Progenitor cell of endocrine pancreas (in vitro differentiated cells): ENCODE measurements around the gene KDR. TPM values are rescaled to one million over a fixed set of nuclear protein-coding genes. Genes with fewer than 3 reads are reported as not detected.

Experiments used
- DNase-seq: peaks from one replicate; pipeline ENCODE4 v3.0.0; 2021; ENCODE audit warnings: low spot score; ENCODE audit not compliant: unreplicated experiment
- H3K27ac Mint-ChIP-seq: 2 replicates; pipeline ENCODE4 v1.8.0; 2021; ENCODE audit warnings: mild to moderate bottlenecking, moderate library complexity, mixed read lengths
- H3K27me3 Mint-ChIP-seq: 2 replicates; pipeline ENCODE4 v1.8.0; 2021; ENCODE audit warnings: mixed read lengths
- H3K36me3 Mint-ChIP-seq: 2 replicates; pipeline ENCODE4 v1.8.0; 2022; ENCODE audit warnings: mixed read lengths; ENCODE audit not compliant: insufficient read depth
- H3K4me1 Mint-ChIP-seq: 2 replicates; pipeline ENCODE4 v1.8.0; 2021; ENCODE audit warnings: low read depth, mixed read lengths
- H3K4me3 Mint-ChIP-seq: 2 replicates; pipeline ENCODE4 v1.8.0; 2021; ENCODE audit warnings: low read depth, mild to moderate bottlenecking, moderate library complexity, mixed read lengths
- H3K9me3 Mint-ChIP-seq: 2 replicates; pipeline ENCODE4 v1.8.0; 2021; ENCODE audit warnings: low read depth, mixed read lengths
- CTCF ChIP-seq: fragments of 200-600 bp; sonication (generic); IDR thresholded peaks from one replicate; pipeline ENCODE4 v1.5.0; 2021; ENCODE audit warnings: antibody characterized with exemption, mild to moderate bottlenecking; ENCODE audit not compliant: unreplicated experiment
- total RNA-seq: library from RNA; stranded (reverse); gene quantifications from 2 replicates; pipeline ENCODE4 v1.2.1, GENCODE V29; 2021

Gene KDR
- total RNA-seq, 1 donor from 2014 or later = 0.22 TPM

GRCh38 chr4:55103224-55103623 lies 22.2 kb downstream of the KDR start:
- Mint-ChIP-seq H3K9me3 (no peaks in the 10 kb centered on the region), H3K36me3 (no peaks in the 10 kb centered on the region), H3K27ac (no peak overlapping the region), H3K27me3 (no peaks in the 10 kb centered on the region), H3K4me1 (peaks cover 6% of the 10 kb centered on the region), H3K4me3 (no peak overlapping the region)
- no peak for TF ChIP-seq CTCF
- no peak for DNase-seq

- Mint-ChIP-seq H3K27ac (no peak overlapping the region), H3K36me3 (no peaks in the 10 kb centered on the region), H3K9me3 (no peaks in the 10 kb centered on the region), H3K4me3 (no peak overlapping the region), H3K4me1 (peaks cover 6% of the 10 kb centered on the region), H3K27me3 (no peaks in the 10 kb centered on the region)
- no peak for TF ChIP-seq CTCF
- DNase-seq = no peak
Measured at GRCh38 chr4:55099816-55100215, 25.6 kb downstream of the KDR start.

DNA sequence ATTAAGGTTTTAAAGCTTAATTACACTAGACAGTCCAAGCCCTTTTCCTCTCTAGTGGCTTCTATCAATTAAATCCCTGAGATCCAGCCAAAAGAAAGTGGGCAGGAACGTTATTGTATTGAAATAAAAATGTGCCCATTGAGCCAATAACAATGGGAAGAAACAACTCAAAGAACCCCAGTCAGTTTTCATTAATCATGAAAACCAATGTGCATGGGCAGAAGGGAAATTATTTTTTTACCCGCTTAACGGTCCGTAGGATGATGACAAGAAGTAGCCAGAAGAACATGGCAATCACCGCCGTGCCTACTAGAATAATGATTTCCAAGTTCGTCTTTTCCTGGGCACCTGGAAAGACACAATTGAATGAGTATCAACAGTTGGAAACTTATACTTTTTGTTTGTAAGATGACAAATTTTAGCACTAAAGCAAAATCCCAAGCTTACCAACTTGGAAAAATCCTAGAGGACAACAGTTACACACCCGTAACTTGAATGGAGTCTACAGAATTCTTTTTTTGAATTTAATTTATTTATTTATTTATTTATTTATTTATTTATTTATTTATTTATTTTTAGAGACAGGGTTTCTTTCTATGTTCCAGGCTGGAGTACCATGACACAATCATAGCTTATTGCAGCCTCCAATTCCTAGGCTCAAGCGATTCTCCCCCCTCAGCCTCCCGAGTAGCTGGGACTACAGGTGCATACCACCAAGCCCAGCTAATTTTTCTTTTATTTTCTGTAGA lies 26.8 kb downstream of the KDR start:
- no peak overlapping the region for H3K27ac Mint-ChIP-seq
- H3K4me3 Mint-ChIP-seq = no peak overlapping the region
- peaks cover 1% of the 10 kb centered on the region for H3K4me1 Mint-ChIP-seq
- no peaks in the 10 kb centered on the region for H3K9me3 Mint-ChIP-seq
- DNase-seq = no peak
- H3K27me3 Mint-ChIP-seq = no peaks in the 10 kb centered on the region
- H3K36me3 Mint-ChIP-seq = no peaks in the 10 kb centered on the region
- no peak for TF ChIP-seq CTCF

DNA sequence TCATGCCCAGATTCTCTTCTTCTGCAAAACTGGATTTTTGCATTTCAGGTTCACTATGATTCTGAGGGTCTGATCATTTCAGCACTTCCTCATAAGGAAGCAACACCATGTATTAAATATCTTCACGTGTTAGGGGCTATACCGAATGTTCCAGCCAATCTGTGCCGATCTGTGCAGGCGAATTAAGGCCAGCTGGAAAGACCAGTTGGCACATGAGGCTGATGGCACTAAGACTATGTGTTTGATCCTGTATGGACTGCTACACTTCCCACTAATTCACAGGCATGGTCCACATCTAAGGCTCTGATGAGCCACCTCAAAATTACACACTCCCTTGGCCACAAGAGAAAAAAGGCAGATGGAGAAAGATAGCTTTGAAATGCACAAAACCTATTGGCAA lies 28.8 kb downstream of the KDR start:
- H3K27me3 Mint-ChIP-seq = no peaks in the 10 kb centered on the region
- no peaks in the 10 kb centered on the region for H3K4me1 Mint-ChIP-seq
- TF ChIP-seq CTCF = no peak
- H3K36me3 Mint-ChIP-seq = no peaks in the 10 kb centered on the region
- H3K27ac Mint-ChIP-seq = no peak overlapping the region
- H3K9me3 Mint-ChIP-seq = no peaks in the 10 kb centered on the region
- DNase-seq = no peak
- no peak overlapping the region for H3K4me3 Mint-ChIP-seq

DNA sequence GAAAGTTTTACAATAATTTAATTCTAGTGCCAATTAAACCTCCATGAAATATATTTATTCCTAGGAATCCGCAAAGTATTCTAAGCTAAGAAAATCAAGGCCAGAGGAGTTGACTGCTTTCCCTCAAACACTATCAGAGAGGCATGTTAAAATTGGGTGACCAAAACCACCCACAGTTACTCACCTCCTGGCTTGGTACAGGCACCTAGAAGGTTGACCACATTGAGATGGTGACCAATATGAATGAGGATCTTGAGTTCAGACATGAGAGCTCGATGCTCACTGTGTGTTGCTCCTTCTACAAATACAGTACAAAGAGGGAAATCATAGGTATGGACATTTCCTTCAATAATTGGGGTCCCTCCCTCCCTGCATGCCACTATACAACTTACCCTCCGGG lies 29.4 kb downstream of the KDR start:
- no peak overlapping the region for H3K27ac Mint-ChIP-seq
- no peak overlapping the region for H3K4me3 Mint-ChIP-seq
- no peak for TF ChIP-seq CTCF
- H3K9me3 Mint-ChIP-seq = no peaks in the 10 kb centered on the region
- no peaks in the 10 kb centered on the region for H3K27me3 Mint-ChIP-seq
- H3K36me3 Mint-ChIP-seq = no peaks in the 10 kb centered on the region
- H3K4me1 Mint-ChIP-seq = no peaks in the 10 kb centered on the region
- no peak for DNase-seq
